Measurements from ENCODE around the gene ATP6V1B1. TPM values are rescaled to one million over a fixed set of nuclear protein-coding genes. Genes with fewer than 3 reads are reported as not detected.

The ATP6V1B1 gene
- total RNA-seq, 1 experiment from 2014 or later = not detected

DNA sequence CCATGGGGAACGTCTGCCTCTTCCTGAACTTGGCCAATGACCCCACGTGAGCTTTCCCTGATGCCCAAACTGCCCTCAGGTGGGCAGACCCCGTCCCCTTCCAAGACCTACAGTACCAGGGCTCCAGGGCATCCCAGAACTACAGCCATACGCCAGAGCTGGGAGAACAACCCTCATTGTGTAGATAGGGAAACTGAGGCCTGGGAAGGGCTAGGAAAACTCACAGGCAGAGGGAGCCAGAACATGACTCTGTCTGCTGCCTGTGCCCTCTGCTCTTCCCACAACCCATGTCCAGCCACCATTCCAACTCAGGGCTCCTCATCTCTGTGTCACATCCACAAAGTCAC is 25.9 kb downstream of the ATP6V1B1 start:
- H2AFZ ChIP-seq (ENCODE audit: low read length) = no peak overlapping the region
- no peaks in the 10 kb centered on the region for H3K27me3 ChIP-seq (ENCODE audit: low read length)
- TF ChIP-seq EZH2phosphoT487 (IDR thresholded peaks at IDR 0.05; ENCODE audit: borderline replicate concordance, low read length) = no peak
- TF ChIP-seq, protein P1, sequence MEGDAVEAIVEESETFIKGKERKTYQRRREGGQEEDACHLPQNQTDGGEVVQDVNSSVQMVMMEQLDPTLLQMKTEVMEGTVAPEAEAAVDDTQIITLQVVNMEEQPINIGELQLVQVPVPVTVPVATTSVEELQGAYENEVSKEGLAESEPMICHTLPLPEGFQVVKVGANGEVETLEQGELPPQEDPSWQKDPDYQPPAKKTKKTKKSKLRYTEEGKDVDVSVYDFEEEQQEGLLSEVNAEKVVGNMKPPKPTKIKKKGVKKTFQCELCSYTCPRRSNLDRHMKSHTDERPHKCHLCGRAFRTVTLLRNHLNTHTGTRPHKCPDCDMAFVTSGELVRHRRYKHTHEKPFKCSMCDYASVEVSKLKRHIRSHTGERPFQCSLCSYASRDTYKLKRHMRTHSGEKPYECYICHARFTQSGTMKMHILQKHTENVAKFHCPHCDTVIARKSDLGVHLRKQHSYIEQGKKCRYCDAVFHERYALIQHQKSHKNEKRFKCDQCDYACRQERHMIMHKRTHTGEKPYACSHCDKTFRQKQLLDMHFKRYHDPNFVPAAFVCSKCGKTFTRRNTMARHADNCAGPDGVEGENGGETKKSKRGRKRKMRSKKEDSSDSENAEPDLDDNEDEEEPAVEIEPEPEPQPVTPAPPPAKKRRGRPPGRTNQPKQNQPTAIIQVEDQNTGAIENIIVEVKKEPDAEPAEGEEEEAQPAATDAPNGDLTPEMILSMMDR (conservative IDR thresholded peaks at IDR 0.05; ENCODE audit: low read depth, low read length) = no peak
- TF ChIP-seq EZH2 (IDR thresholded peaks at IDR 0.05; ENCODE audit: low read length, unreplicated experiment) = no peak
- H3K79me2 ChIP-seq (ENCODE audit: low read length) = no peaks in the 10 kb centered on the region
- ChIA-PET POLR2A (ENCODE audit: unreplicated experiment) (no interaction called here), CTCF (interaction anchor here (1.0 kb wide), 1 partner anchor 14 kb away, joined by 3 read pairs; no protein-coding TSS in a partner anchor)
- H3K27ac ChIP-seq (ENCODE audit: low read length) = no peak overlapping the region
- no peaks in the 10 kb centered on the region for H3K9me3 ChIP-seq (ENCODE audit: low read length)
- no peak for ATAC-seq
- no peaks in the 10 kb centered on the region for H3K9me2 ChIP-seq (replicated peaks; ENCODE audit: low read length)
- no peaks in the 10 kb centered on the region for H4K20me1 ChIP-seq (ENCODE audit: low read length)
- H3K9ac ChIP-seq (ENCODE audit: low read length) = no peak overlapping the region
- DNase-seq = no peak
- no peak overlapping the region for H3K4me3 ChIP-seq (ENCODE audit: low read length)
- BruUV-seq (replicated peaks) = no TSS peak
- H3K36me3 ChIP-seq (ENCODE audit: low read depth, low read length) = no peaks in the 10 kb centered on the region
- H3F3A ChIP-seq (ENCODE audit: low read length, unreplicated experiment) = no peaks in the 10 kb centered on the region
- H3K4me2 ChIP-seq (ENCODE audit: low read length) = no peak overlapping the region
- no peaks in the 10 kb centered on the region for H3K4me1 ChIP-seq (ENCODE audit: insufficient read depth, low read length)
- intact Hi-C loops (cut with micrococcal nuclease) = no loop called here

DNA sequence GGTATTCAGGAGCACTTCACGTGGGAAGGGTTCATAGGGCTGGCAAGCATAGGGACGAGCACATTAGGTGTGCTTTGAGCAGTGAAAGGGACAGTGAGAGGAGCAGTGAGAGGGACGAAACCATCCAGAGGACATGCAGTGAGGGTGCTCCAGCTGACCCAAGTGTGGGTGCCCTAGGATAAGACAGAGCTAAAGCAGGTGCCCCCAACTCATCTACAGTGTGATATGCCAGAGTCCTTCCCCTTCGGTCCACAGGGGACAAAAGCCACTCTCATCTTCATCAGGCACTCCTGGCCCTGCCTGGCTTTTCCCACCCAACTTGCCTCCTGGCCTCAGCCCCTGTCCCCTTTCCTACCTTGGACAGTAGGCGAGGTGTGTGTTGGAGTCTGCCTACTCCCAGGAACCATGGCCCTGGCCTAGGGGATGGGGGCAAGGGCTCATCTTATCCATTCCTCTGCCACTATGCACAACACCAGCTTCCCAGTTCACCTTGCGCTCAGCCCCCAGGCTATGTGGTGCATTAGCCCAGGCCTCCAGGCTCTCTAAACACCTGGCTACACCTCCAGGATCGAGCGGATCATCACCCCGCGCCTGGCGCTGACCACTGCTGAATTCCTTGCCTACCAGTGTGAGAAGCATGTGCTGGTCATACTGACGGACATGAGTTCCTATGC is 26.6 kb downstream of the ATP6V1B1 start:
- ChIA-PET CTCF (interaction anchor here (1.0 kb wide), 1 partner anchor 14 kb away, joined by 3 read pairs; no protein-coding TSS in a partner anchor), POLR2A (ENCODE audit: unreplicated experiment) (no interaction called here)

More for the DNA sequence above, 26.6 kb downstream of the ATP6V1B1 start:
- no peaks in the 10 kb centered on the region for H3K9me2 ChIP-seq (replicated peaks; ENCODE audit: low read length)
- ATAC-seq (no peak), DNase-seq (no peak)
- no peak overlapping the region for H2AFZ ChIP-seq (ENCODE audit: low read length)
- H3K9ac ChIP-seq (ENCODE audit: low read length) = no peak overlapping the region
- H3K4me2 ChIP-seq (ENCODE audit: low read length) = no peak overlapping the region
- TF ChIP-seq EZH2 (IDR thresholded peaks at IDR 0.05; ENCODE audit: low read length, unreplicated experiment) (no peak), EZH2phosphoT487 (IDR thresholded peaks at IDR 0.05; ENCODE audit: borderline replicate concordance, low read length) (no peak)
- TF ChIP-seq, protein P1 (conservative IDR thresholded peaks at IDR 0.05; ENCODE audit: low read depth, low read length) = no peak
- no peaks in the 10 kb centered on the region for H3K79me2 ChIP-seq (ENCODE audit: low read length)
- H3K27ac ChIP-seq (ENCODE audit: low read length) = no peak overlapping the region
- H3K36me3 ChIP-seq (ENCODE audit: low read depth, low read length) = no peaks in the 10 kb centered on the region
- no peaks in the 10 kb centered on the region for H3K9me3 ChIP-seq (ENCODE audit: low read length)
- no peak overlapping the region for H3K4me3 ChIP-seq (ENCODE audit: low read length)
- BruUV-seq (replicated peaks) = no TSS peak
- no peaks in the 10 kb centered on the region for H3K27me3 ChIP-seq (ENCODE audit: low read length)
- H4K20me1 ChIP-seq (ENCODE audit: low read length) = no peaks in the 10 kb centered on the region
- intact Hi-C loops (cut with micrococcal nuclease) = no loop called here
- no peaks in the 10 kb centered on the region for H3F3A ChIP-seq (ENCODE audit: low read length, unreplicated experiment)
- no peaks in the 10 kb centered on the region for H3K4me1 ChIP-seq (ENCODE audit: insufficient read depth, low read length)

All from PC-3 (cell line).